Neutrophil (primary cell): ENCODE data around the gene EIF1B.

Experiments used
- H3K27ac ChIP-seq: fragments of 200-600 bp; sonication (generic); 2 replicates; pipeline ENCODE4 v1.5.1; 2016; ENCODE audit warnings: mild to moderate bottlenecking, moderate library complexity
- H3K27me3 ChIP-seq: fragments of 200-600 bp; sonication (generic); 2 replicates; pipeline ENCODE4 v1.6.0; 2016; ENCODE audit warnings: mild to moderate bottlenecking
- H3K36me3 ChIP-seq: fragments of 200-600 bp; sonication (generic); 2 replicates; pipeline ENCODE4 v1.5.1; 2017
- H3K4me1 ChIP-seq, 2 experiments: fragments of 200-600 bp in 1 of 2; sonication (generic) in 1 of 2; 1 replicate in 1 of 2; 2 replicates in 1 of 2; pipeline versions ENCODE4 v1.5.1 to v1.6.1; 2013 to 2016; ENCODE audit warnings: low read depth in 1 of 2, low read length in 1 of 2, mild to moderate bottlenecking in 1 of 2, moderate library complexity in 1 of 2; ENCODE audit not compliant: control insufficient read depth in 1 of 2, insufficient read depth in 1 of 2
- H3K4me3 ChIP-seq, 2 experiments: fragments of 200-600 bp in 1 of 2; sonication (generic) in 1 of 2; 1 replicate in 1 of 2; 2 replicates in 1 of 2; pipeline ENCODE4 v1.5.1; 2013 to 2016; ENCODE audit warnings: low read depth in 1 of 2, low read length in 1 of 2, mild to moderate bottlenecking in 1 of 2, moderate library complexity in 1 of 2
- H3K9me3 ChIP-seq: fragments of 200-600 bp; sonication (generic); 2 replicates; pipeline ENCODE4 v1.5.1; 2016
- CTCF ChIP-seq: fragments of 200-600 bp; sonication (generic); IDR thresholded peaks from 2 replicates; pipeline ENCODE4 v1.5.1; 2016; ENCODE audit warnings: antibody characterized with exemption

The EIF1B gene

GRCh38 chr3:40309418-40309924, at the start of gene EIF1B:
Gene EIF1B (plus strand): TSS chr3:40309707. CDS start chr3:40309942, 235 bp downstream.
- H3K27me3 ChIP-seq, result no peaks in the 10 kb centered on the region
- H3K4me1 ChIP-seq, result peaks cover 24 to 33% of the 10 kb centered on the region in 2 experiments
- H3K36me3 ChIP-seq, result peaks cover 35% of the 10 kb centered on the region
- H3K9me3 ChIP-seq, result no peaks in the 10 kb centered on the region
- TF ChIP-seq CTCF, result peak; percentile 90
- H3K4me3 ChIP-seq, result peak within 1 kb of the TSS; percentile 89 to 98
- peak within 1 kb of the TSS; percentile 90 for H3K27ac ChIP-seq

GRCh38 chr3:40262331-40262730, 47.2 kb upstream of the EIF1B start:
- H3K27me3 ChIP-seq, result no peaks in the 10 kb centered on the region
- H3K9me3 ChIP-seq, result no peaks in the 10 kb centered on the region
- H3K4me1 ChIP-seq, result no peaks in the 10 kb centered on the region
- no peak overlapping the region for H3K27ac ChIP-seq
- no peak for TF ChIP-seq CTCF
- no peak overlapping the region for H3K4me3 ChIP-seq
- no peaks in the 10 kb centered on the region for H3K36me3 ChIP-seq

- Histone ChIP-seq H3K4me1 (no peaks in the 10 kb centered on the region), H3K27ac (no peak overlapping the region), H3K36me3 (no peaks in the 10 kb centered on the region), H3K27me3 (no peaks in the 10 kb centered on the region), H3K4me3 (no peak overlapping the region), H3K9me3 (no peaks in the 10 kb centered on the region)
- no peak for TF ChIP-seq CTCF
Measured at GRCh38 chr3:40264451-40264850, 45.1 kb upstream of the EIF1B start.

GRCh38 chr3:40265181-40265580, 44.3 kb upstream of the EIF1B start:
- no peak for TF ChIP-seq CTCF
- Histone ChIP-seq H3K9me3 (no peaks in the 10 kb centered on the region), H3K27ac (no peak overlapping the region), H3K36me3 (no peaks in the 10 kb centered on the region), H3K4me1 (no peaks in the 10 kb centered on the region), H3K27me3 (no peaks in the 10 kb centered on the region), H3K4me3 (no peak overlapping the region)

GRCh38 chr3:40267937-40268724, 41.4 kb upstream of the EIF1B start:
- no peak overlapping the region for H3K4me3 ChIP-seq
- no peaks in the 10 kb centered on the region for H3K36me3 ChIP-seq
- H3K9me3 ChIP-seq, result no peaks in the 10 kb centered on the region
- TF ChIP-seq CTCF, result no peak
- H3K4me1 ChIP-seq, result no peaks in the 10 kb centered on the region
- H3K27ac ChIP-seq, result no peak overlapping the region
- H3K27me3 ChIP-seq, result no peaks in the 10 kb centered on the region
